ENCODE measurements around the gene PRDM11.
"Not testable (repeated sequence)": the region's sequence is repeated elsewhere in the genome, so short reads cannot be mapped to it uniquely, and the experiment has no call there.

PRDM11 gene

GRCh38 chr11:45233804-45234170 is 87.3 kb downstream of the PRDM11 start:
- DNase-seq (ENCODE audit: insufficient read length, low spot score) (no peak), FAIRE-seq (no peak)
- TF ChIP-seq POLR2AphosphoS5 (IDR thresholded peaks at IDR 0.05; ENCODE audit: low read depth, low read length) (no peak), TAF1 (IDR thresholded peaks at IDR 0.05; ENCODE audit: low read depth, low read length) (no peak), POU2F2 (IDR thresholded peaks at IDR 0.05; ENCODE audit: low read depth, low read length) (no peak), SPI1 (IDR thresholded peaks at IDR 0.05; ENCODE audit: low read depth, low read length) (no peak), PAX5 (IDR thresholded peaks at IDR 0.05; ENCODE audit: insufficient read depth, low read length, severe bottlenecking) (no peak), POLR2A (IDR thresholded peaks at IDR 0.05; ENCODE audit: low read depth, low read length) (no peak)

- TF ChIP-seq TAF1 (IDR thresholded peaks at IDR 0.05; ENCODE audit: low read depth, low read length), result no peak
- no peak for TF ChIP-seq SPI1 (IDR thresholded peaks at IDR 0.05; ENCODE audit: low read depth, low read length)
- FAIRE-seq (no peak), DNase-seq (ENCODE audit: insufficient read length, low spot score) (no peak)
These were observed 88.0 kb downstream of the PRDM11 start for GRCh38 chr11:45234306-45235006.

GRCh38 chr11:45237711-45238315 is 91.4 kb downstream of the PRDM11 start:
- TF ChIP-seq POLR2A (IDR thresholded peaks at IDR 0.05; ENCODE audit: low read depth, low read length) (no peak), TAF1 (IDR thresholded peaks at IDR 0.05; ENCODE audit: low read depth, low read length) (no peak), POLR2AphosphoS5 (IDR thresholded peaks at IDR 0.05; ENCODE audit: low read depth, low read length) (no peak), PAX5 (IDR thresholded peaks at IDR 0.05; ENCODE audit: insufficient read depth, low read length, severe bottlenecking) (no peak), SPI1 (IDR thresholded peaks at IDR 0.05; ENCODE audit: low read depth, low read length) (no peak), POU2F2 (IDR thresholded peaks at IDR 0.05; ENCODE audit: low read depth, low read length) (no peak)
- DNase-seq (ENCODE audit: insufficient read length, low spot score), result no peak
- no peak for FAIRE-seq

- TF ChIP-seq POU2F2 (IDR thresholded peaks at IDR 0.05; ENCODE audit: low read depth, low read length), result no peak
- no peak for FAIRE-seq
- DNase-seq (ENCODE audit: insufficient read length, low spot score), result no peak
These were observed 92.3 kb downstream of the PRDM11 start for GRCh38 chr11:45238724-45239123.

GRCh38 chr11:45239733-45240132 is 93.3 kb downstream of the PRDM11 start:
- FAIRE-seq (no peak), DNase-seq (ENCODE audit: insufficient read length, low spot score) (no peak)
- TF ChIP-seq PAX5 (IDR thresholded peaks at IDR 0.05; ENCODE audit: insufficient read depth, low read length, severe bottlenecking) (no peak), POLR2AphosphoS5 (IDR thresholded peaks at IDR 0.05; ENCODE audit: low read depth, low read length) (no peak), TAF1 (IDR thresholded peaks at IDR 0.05; ENCODE audit: low read depth, low read length) (no peak), POU2F2 (IDR thresholded peaks at IDR 0.05; ENCODE audit: low read depth, low read length) (no peak), POLR2A (IDR thresholded peaks at IDR 0.05; ENCODE audit: low read depth, low read length) (no peak), SPI1 (IDR thresholded peaks at IDR 0.05; ENCODE audit: low read depth, low read length) (no peak)

GRCh38 chr11:45243967-45244366 is 97.5 kb downstream of the PRDM11 start:
- TF ChIP-seq POLR2A (IDR thresholded peaks at IDR 0.05; ENCODE audit: low read depth, low read length), result no peak
- DNase-seq (ENCODE audit: insufficient read length, low spot score) (no peak), FAIRE-seq (no peak)

GRCh38 chr11:45245218-45246045 is 99.0 kb downstream of the PRDM11 start:
- FAIRE-seq (no peak), DNase-seq (ENCODE audit: insufficient read length, low spot score) (no peak)
- TF ChIP-seq TAF1 (IDR thresholded peaks at IDR 0.05; ENCODE audit: low read depth, low read length) (no peak), POLR2AphosphoS5 (IDR thresholded peaks at IDR 0.05; ENCODE audit: low read depth, low read length) (no peak), PAX5 (IDR thresholded peaks at IDR 0.05; ENCODE audit: insufficient read depth, low read length, severe bottlenecking) (no peak), POLR2A (IDR thresholded peaks at IDR 0.05; ENCODE audit: low read depth, low read length) (no peak), POU2F2 (IDR thresholded peaks at IDR 0.05; ENCODE audit: low read depth, low read length) (no peak), SPI1 (IDR thresholded peaks at IDR 0.05; ENCODE audit: low read depth, low read length) (no peak)

GRCh38 chr11:45246241-45246640 is 99.8 kb downstream of the PRDM11 start:
- TF ChIP-seq SPI1 (IDR thresholded peaks at IDR 0.05; ENCODE audit: low read depth, low read length) (no peak), POU2F2 (IDR thresholded peaks at IDR 0.05; ENCODE audit: low read depth, low read length) (no peak), TAF1 (IDR thresholded peaks at IDR 0.05; ENCODE audit: low read depth, low read length) (no peak), PAX5 (IDR thresholded peaks at IDR 0.05; ENCODE audit: insufficient read depth, low read length, severe bottlenecking) (no peak), POLR2AphosphoS5 (IDR thresholded peaks at IDR 0.05; ENCODE audit: low read depth, low read length) (no peak), POLR2A (IDR thresholded peaks at IDR 0.05; ENCODE audit: low read depth, low read length) (no peak)
- FAIRE-seq, result no peak
- DNase-seq (ENCODE audit: insufficient read length, low spot score), result no peak

GRCh38 chr11:45247433-45247832 is 101.0 kb downstream of the PRDM11 start:
- DNase-seq (ENCODE audit: insufficient read length, low spot score) (no peak), FAIRE-seq (no peak)
- TF ChIP-seq POLR2AphosphoS5 (IDR thresholded peaks at IDR 0.05; ENCODE audit: low read depth, low read length) (no peak), PAX5 (IDR thresholded peaks at IDR 0.05; ENCODE audit: insufficient read depth, low read length, severe bottlenecking) (no peak), TAF1 (IDR thresholded peaks at IDR 0.05; ENCODE audit: low read depth, low read length) (no peak), POLR2A (IDR thresholded peaks at IDR 0.05; ENCODE audit: low read depth, low read length) (no peak), SPI1 (IDR thresholded peaks at IDR 0.05; ENCODE audit: low read depth, low read length) (no peak), POU2F2 (IDR thresholded peaks at IDR 0.05; ENCODE audit: low read depth, low read length) (no peak)

GRCh38 chr11:45248501-45249011 is 102.1 kb downstream of the PRDM11 start:
- FAIRE-seq, result no peak
- TF ChIP-seq SPI1 (IDR thresholded peaks at IDR 0.05; ENCODE audit: low read depth, low read length) (no peak), POLR2A (IDR thresholded peaks at IDR 0.05; ENCODE audit: low read depth, low read length) (no peak), TAF1 (IDR thresholded peaks at IDR 0.05; ENCODE audit: low read depth, low read length) (no peak), PAX5 (IDR thresholded peaks at IDR 0.05; ENCODE audit: insufficient read depth, low read length, severe bottlenecking) (no peak)
- no peak for DNase-seq (ENCODE audit: insufficient read length, low spot score)

- DNase-seq (ENCODE audit: insufficient read length, low spot score); FAIRE-seq: not testable (repeated sequence)
These were observed 102.9 kb downstream of the PRDM11 start for GRCh38 chr11:45249372-45249771.
